ENCODE measurements around the gene GPR15.

The GPR15 gene

GRCh38 chr3:98531622-98532274, at the start of gene GPR15:
TSS of gene GPR15 (plus strand) at chr3:98531978. CDS start at chr3:98532034, 56 bp downstream.
- DNase-seq: peak; percentile 58

DNA sequence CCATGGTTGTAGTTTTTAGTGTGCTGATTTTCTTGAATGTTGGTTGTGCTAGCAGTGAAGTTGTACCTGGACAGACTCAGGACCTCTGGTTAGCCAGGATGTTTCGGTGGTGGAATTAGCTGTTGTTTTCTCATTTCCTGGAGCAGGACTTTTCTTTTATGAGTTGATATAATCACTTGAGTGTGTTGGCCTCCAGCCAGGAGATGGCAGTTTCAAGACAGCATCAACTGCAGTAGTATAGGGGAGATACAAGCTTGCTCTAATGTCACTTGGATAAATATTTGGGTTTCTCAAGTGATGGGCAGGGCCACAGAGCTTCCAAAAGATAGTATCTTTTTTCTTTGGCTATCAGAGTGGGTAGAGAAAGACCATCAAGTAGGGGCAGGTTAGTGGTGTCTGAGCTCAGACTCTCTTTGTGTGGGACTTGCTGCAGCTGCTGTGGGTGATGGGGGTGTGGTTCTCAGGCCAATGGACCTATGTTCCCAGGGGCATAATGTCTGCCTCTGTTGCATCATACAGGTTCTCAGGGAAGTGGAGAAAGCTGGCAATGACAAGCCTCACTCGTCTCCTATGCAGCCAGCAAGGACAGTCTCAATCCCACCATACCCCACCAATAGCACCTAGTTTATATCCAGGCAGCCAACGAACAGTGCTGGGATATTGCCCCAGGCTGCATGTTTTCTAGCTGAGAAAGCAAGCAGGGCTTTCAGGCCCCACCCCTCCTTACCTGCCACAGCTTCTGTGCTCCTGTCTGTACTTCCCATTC, 48.9 kb upstream of the GPR15 start:
- no peak for DNase-seq

GRCh38 chr3:98483626-98484025, 48.2 kb upstream of the GPR15 start:
- no peak for DNase-seq

DNA sequence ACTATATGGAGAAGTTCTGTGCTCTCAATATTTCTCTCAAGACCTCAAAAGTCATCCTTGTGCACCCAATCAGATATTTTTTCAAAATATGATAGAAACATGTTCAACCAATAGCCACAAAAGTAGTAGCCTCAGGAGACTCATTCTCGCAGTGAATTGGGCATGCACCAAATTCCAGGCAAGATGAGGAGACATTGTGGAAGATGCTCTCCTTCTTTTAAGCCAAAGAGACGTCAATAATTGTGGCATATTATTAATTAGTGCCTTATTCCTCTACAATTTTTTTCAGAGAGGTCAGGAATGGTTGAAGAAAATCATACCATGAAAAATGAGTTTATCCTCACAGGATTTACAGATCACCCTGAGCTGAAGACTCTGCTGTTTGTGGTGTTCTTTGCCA, 34.4 kb upstream of the GPR15 start, which contains the start of gene OR5K2:
Gene OR5K2, plus strand, starts transcription at position 301 of the 400 bp plus-strand sequence. Its CDS starts 0 bp downstream, at position 301.
- DNase-seq: no peak

- DNase-seq: no peak
Measured at GRCh38 chr3:98500019-98500418, 31.8 kb upstream of the GPR15 start.

- no peak for DNase-seq
Measured at GRCh38 chr3:98501270-98501669, 30.5 kb upstream of the GPR15 start.

GRCh38 chr3:98501863-98502576, 29.8 kb upstream of the GPR15 start:
- no peak for DNase-seq

- DNase-seq: no peak
Measured at GRCh38 chr3:98504539-98504938, 27.2 kb upstream of the GPR15 start.

GRCh38 chr3:98508582-98508981, 23.2 kb upstream of the GPR15 start:
- no peak for DNase-seq

DNA sequence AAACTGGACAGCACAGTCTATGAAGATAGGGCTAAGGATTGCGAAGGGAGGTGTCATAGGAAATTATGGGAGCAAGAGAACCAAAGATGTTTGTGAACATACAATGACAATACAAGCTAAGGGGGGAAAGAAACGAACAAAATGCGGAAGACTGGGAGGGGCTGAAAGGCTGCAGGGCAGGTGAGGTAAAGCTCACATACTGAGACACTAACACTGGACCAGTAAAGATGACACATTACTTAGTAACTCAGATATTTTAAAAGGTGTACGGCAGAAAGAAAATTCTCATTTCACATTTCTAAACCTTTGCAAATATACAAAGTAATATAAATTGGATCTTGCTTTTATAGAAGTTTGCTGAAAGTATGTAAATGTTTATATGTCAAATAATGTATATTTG, 19.2 kb upstream of the GPR15 start:
- DNase-seq: no peak

DNA sequence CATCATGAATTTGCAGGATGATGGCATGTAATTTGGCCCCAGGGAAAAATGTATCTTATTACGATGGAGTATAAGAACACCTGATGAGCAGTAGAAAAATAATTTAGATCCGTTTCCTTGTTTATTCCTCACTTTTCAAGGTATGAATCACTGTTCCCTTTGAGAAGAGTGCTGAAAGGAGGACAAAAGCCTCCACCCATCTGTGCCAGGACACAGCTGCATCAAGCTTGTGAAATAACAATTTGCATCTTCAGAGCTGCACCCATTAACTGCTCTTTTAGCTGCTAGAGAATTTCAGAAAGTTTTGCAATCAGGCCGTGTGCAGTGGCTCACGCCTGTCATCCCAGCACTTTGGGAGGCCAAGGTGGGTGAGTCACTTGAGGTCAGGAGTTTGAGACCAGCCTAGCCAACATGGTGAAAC, 18.7 kb upstream of the GPR15 start:
- peak; percentile 47 for DNase-seq

- no peak for DNase-seq
Measured at GRCh38 chr3:98513736-98514135, 18.0 kb upstream of the GPR15 start.

GRCh38 chr3:98514948-98515347, 16.8 kb upstream of the GPR15 start:
- DNase-seq: no peak

GRCh38 chr3:98518816-98519215, 13.0 kb upstream of the GPR15 start:
- no peak for DNase-seq

- DNase-seq: no peak
Measured at GRCh38 chr3:98519351-98519750, 12.4 kb upstream of the GPR15 start.

DNA sequence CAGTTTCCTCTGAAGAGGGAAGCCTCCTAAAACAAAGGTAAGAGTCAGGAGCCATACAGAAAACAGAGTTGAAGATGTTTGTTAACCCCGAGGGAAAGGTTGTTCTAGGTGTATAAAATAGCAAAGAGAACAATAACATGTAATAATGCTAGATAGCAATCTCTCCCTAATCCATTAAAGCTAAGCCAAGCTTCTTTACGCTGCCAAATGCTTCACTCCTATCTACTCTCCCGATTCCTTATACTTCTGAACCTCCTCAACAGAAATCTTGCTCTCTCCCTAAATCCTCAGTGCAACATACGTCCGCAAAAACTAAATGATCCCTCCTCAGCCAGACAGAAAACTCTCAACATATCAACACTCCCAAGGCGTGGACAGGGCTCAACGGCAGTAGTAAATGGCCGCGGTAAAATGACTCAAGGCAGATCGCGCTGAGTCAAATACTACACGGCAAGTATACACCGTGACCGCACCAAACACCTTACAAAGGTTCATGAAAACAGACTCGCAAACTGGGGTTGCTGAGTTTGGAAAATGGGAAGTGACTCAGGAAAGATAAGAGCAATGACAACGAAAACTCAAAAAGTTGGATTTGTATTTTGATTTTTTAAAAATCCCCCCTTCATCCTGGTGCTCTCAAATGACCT, 9.8 kb upstream of the GPR15 start:
- DNase-seq: peak; percentile 81

- DNase-seq: peak; percentile 98
Measured at GRCh38 chr3:98522544-98523281, 9.1 kb upstream of the GPR15 start, which contains the start of gene CLDND1. TSS of gene CLDND1 (minus strand) at chr3:98522902. CDS start at chr3:98521424, 1,478 bp downstream.

DNA sequence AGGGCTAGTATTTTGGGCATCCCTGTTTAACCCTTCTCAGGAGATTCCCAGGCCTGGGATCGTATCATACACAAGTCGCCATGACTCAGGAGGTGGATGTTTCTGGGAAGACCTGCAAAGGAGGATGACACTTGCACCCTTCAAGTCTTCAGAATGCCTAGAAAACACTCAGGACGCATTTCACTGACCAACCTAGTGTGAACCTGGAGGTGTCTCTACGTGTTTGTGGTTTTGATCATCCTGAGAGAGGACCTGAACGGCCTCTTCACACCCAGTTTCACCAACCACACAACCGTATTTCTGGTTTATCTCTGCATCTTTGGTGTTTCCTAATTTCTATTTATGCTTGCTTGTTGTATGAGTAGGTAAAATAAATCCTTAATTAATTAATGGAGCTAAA, 6.3 kb upstream of the GPR15 start:
- peak; percentile 78 for DNase-seq

GRCh38 chr3:98528474-98529346, 3.1 kb upstream of the GPR15 start:
- no peak for DNase-seq

DNA sequence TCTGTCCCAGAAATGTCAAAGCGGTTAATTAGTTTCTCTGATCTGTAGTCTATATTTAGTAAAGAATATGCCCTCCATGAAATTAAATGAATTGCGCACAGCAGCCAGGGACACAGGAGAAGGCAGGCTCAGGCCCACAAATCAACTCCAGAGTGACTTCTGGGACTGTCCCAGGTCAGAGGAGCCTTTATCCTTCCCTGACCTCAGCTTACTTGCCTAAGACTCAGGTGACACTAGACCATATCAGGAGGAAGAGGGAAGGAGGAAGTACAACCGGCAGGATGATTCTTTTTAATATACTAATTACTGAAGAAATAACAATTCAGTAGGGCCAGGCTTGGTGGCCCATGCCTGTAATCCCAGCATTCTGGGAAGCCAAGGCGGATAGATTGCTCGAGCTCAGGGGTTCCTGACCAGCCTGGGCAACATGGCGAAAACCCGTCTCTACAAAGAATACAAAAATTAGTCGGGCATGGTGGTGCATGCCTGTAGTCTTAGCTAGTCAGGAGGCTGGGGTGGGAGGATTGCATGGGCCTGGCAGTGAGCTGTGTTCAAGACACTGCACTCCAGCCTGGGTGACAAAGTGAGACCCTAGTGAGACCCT, 1.8 kb upstream of the GPR15 start:
- DNase-seq: no peak

GRCh38 chr3:98530676-98531075, 1.1 kb upstream of the GPR15 start:
- no peak for DNase-seq
